ENCODE data around the gene POP4. TPM values are rescaled to one million over a fixed set of nuclear protein-coding genes. Genes with fewer than 3 reads are reported as not detected.

The POP4 gene
- total RNA-seq, 2 donors from 2014 or later: 52.4 to 87.5 TPM

DNA sequence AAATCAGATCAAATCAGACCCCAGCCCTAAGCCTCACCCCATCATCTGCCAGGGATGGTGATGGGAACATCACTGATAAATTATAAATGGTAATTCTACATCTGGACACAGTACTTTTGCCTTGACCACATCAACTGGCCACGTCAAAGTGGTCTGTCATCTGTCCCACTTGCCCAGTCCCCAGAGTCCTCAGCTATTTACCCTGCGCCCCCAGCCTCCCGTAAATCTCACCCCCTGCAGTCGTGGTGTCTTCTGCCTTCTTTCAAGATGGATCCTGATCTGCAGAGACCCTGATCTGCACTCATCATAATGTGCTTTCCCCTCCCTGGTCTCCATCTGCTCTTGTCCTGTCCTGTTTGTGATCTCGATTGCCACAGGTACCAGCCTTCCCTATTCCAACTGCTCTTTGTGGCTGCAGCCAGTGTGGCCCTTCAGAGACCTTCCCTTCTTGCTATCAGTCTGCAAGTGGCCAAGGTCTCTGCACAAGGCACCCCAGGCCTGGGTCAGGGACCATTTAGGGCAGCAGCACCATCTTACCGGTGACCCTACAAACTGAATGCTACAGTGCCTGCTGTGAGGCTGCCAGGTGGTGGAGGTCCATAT lies 26.7 kb upstream of the POP4 start:
- Histone ChIP-seq H3K9ac (ENCODE audit: low read depth in 2 of 2, low read length in 2 of 2) (no peak overlapping the region), H3K27ac (no peak overlapping the region), H3K27me3 (no peaks in the 10 kb centered on the region), H3K4me3 (no peak overlapping the region), H3K36me3 (no peaks in the 10 kb centered on the region), H3K4me1 (no peaks in the 10 kb centered on the region), H3K9me3 (no peaks in the 10 kb centered on the region)
- no peak for DNase-seq
- TF ChIP-seq, protein P1, sequence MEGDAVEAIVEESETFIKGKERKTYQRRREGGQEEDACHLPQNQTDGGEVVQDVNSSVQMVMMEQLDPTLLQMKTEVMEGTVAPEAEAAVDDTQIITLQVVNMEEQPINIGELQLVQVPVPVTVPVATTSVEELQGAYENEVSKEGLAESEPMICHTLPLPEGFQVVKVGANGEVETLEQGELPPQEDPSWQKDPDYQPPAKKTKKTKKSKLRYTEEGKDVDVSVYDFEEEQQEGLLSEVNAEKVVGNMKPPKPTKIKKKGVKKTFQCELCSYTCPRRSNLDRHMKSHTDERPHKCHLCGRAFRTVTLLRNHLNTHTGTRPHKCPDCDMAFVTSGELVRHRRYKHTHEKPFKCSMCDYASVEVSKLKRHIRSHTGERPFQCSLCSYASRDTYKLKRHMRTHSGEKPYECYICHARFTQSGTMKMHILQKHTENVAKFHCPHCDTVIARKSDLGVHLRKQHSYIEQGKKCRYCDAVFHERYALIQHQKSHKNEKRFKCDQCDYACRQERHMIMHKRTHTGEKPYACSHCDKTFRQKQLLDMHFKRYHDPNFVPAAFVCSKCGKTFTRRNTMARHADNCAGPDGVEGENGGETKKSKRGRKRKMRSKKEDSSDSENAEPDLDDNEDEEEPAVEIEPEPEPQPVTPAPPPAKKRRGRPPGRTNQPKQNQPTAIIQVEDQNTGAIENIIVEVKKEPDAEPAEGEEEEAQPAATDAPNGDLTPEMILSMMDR (IDR thresholded peaks at IDR 0.05): no peak
- intact Hi-C loops (cut with DNase I): no loop called here

GRCh38 chr19:29581398-29581797 lies 24.7 kb upstream of the POP4 start:
- H3K27ac ChIP-seq: no peak overlapping the region
- H3K4me3 ChIP-seq: no peak overlapping the region
- H3K27me3 ChIP-seq: no peaks in the 10 kb centered on the region
- H3K9me3 ChIP-seq: no peaks in the 10 kb centered on the region
- intact Hi-C loops (cut with DNase I): no loop called here
- H3K4me1 ChIP-seq: no peaks in the 10 kb centered on the region
- no peak overlapping the region for H3K9ac ChIP-seq (ENCODE audit: low read depth in 2 of 2, low read length in 2 of 2)
- TF ChIP-seq, protein P1 (IDR thresholded peaks at IDR 0.05): no peak
- H3K36me3 ChIP-seq: no peaks in the 10 kb centered on the region
- no peak for DNase-seq

- no peak for DNase-seq
- Histone ChIP-seq H3K27me3 (no peaks in the 10 kb centered on the region), H3K27ac (no peak overlapping the region), H3K36me3 (no peaks in the 10 kb centered on the region), H3K9me3 (no peaks in the 10 kb centered on the region), H3K9ac (ENCODE audit: low read depth in 2 of 2, low read length in 2 of 2) (no peak overlapping the region), H3K4me3 (no peak overlapping the region), H3K4me1 (no peaks in the 10 kb centered on the region)
- TF ChIP-seq, protein P1 (IDR thresholded peaks at IDR 0.05): no peak
- intact Hi-C loops (cut with DNase I): no loop called here
Observed at GRCh38 chr19:29583196-29583999, 22.7 kb upstream of the POP4 start.

- Histone ChIP-seq H3K27ac (no peak overlapping the region), H3K27me3 (no peaks in the 10 kb centered on the region), H3K36me3 (no peaks in the 10 kb centered on the region), H3K4me3 (no peak overlapping the region), H3K9me3 (no peaks in the 10 kb centered on the region), H3K9ac (ENCODE audit: low read depth in 2 of 2, low read length in 2 of 2) (no peak overlapping the region), H3K4me1 (no peaks in the 10 kb centered on the region)
- DNase-seq: no peak
- TF ChIP-seq, protein P1 (IDR thresholded peaks at IDR 0.05): no peak
- intact Hi-C loops (cut with DNase I): no loop called here
Observed at GRCh38 chr19:29586401-29586800, 19.7 kb upstream of the POP4 start.

DNA sequence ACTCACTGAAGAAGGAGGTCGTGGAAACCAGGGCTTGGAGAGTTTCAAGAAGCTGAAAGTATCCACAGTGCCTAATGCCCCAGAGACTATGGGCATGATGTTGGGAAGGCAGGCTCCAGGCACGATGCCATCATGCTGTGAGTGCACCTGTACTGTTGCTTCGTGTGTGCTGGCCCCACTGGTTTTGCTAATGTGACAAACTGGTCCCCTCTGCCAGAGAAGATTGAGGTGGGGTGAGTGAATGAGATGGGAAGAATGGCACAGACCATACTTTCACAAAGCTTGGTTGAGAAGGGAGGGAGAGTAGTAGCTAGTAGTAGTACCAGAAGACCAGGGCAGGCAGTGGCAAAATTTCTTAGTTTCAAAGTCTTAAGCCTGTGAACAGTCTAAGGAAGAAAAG lies 19.0 kb upstream of the POP4 start:
- Histone ChIP-seq H3K27ac (no peak overlapping the region), H3K36me3 (no peaks in the 10 kb centered on the region), H3K27me3 (no peaks in the 10 kb centered on the region), H3K4me1 (no peaks in the 10 kb centered on the region), H3K9me3 (no peaks in the 10 kb centered on the region), H3K4me3 (no peak overlapping the region), H3K9ac (ENCODE audit: low read depth in 2 of 2, low read length in 2 of 2) (no peak overlapping the region)
- DNase-seq: no peak
- intact Hi-C loops (cut with DNase I): no loop called here
- TF ChIP-seq, protein P1 (IDR thresholded peaks at IDR 0.05): no peak

Measured in colonic mucosa (tissue), 4 donors.